Stimulated activated effector memory CD8-positive, alpha-beta T cell treated with anti-CD3 and anti-CD28 coated beads, Interleukin-12 subunit alpha, Interleukin-12 subunit beta, amount 100 ng/mL, for 72 hours (primary cell): ENCODE data around the gene ATP8B3.

Experiments
- ATAC-seq: fragments of 150-1000 bp; cut with Tn5 transposase; 2 replicates; pipeline ENCODE4 v1.10.0; 2021
- DNase-seq, 2 donors: peaks; one replicate each; pipeline ENCODE4 v3.0.0; 2021 to 2022; ENCODE audit warnings: low spot score in 2 of 2
- H3K27ac Mint-ChIP-seq: one replicate; pipeline ENCODE4 v1.8.0; 2022; ENCODE audit warnings: mild to moderate bottlenecking, mixed read lengths
- H3K36me3 Mint-ChIP-seq: one replicate; pipeline ENCODE4 v1.8.0; 2022; ENCODE audit warnings: mild to moderate bottlenecking, mixed read lengths
- H3K4me1 Mint-ChIP-seq: one replicate; pipeline ENCODE4 v1.8.0; 2022; ENCODE audit warnings: mixed read lengths
- H3K4me3 Mint-ChIP-seq: one replicate; pipeline ENCODE4 v1.8.0; 2022; ENCODE audit warnings: mild to moderate bottlenecking, mixed read lengths
- H3K9me3 Mint-ChIP-seq: one replicate; pipeline ENCODE4 v1.8.0; 2022; ENCODE audit warnings: mixed read lengths

Gene ATP8B3, protein sequence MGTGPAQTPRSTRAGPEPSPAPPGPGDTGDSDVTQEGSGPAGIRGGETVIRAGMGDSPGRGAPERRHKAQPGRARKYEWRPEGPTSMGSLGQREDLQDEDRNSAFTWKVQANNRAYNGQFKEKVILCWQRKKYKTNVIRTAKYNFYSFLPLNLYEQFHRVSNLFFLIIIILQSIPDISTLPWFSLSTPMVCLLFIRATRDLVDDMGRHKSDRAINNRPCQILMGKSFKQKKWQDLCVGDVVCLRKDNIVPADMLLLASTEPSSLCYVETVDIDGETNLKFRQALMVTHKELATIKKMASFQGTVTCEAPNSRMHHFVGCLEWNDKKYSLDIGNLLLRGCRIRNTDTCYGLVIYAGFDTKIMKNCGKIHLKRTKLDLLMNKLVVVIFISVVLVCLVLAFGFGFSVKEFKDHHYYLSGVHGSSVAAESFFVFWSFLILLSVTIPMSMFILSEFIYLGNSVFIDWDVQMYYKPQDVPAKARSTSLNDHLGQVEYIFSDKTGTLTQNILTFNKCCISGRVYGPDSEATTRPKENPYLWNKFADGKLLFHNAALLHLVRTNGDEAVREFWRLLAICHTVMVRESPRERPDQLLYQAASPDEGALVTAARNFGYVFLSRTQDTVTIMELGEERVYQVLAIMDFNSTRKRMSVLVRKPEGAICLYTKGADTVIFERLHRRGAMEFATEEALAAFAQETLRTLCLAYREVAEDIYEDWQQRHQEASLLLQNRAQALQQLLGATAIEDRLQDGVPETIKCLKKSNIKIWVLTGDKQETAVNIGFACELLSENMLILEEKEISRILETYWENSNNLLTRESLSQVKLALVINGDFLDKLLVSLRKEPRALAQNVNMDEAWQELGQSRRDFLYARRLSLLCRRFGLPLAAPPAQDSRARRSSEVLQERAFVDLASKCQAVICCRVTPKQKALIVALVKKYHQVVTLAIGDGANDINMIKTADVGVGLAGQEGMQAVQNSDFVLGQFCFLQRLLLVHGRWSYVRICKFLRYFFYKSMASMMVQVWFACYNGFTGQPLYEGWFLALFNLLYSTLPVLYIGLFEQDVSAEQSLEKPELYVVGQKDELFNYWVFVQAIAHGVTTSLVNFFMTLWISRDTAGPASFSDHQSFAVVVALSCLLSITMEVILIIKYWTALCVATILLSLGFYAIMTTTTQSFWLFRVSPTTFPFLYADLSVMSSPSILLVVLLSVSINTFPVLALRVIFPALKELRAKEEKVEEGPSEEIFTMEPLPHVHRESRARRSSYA (N-terminal part only)

GRCh38 chr19:1811942-1812425, at the start of gene ATP8B3:
ATP8B3 (minus strand) TSS chr19:1812276; CDS start chr19:1811736, 540 bp downstream.
- H3K4me1 Mint-ChIP-seq, result peaks cover 25% of the 10 kb centered on the region
- H3K4me3 Mint-ChIP-seq, result peak within 1 kb of the TSS; percentile 93
- ATAC-seq, result peak; percentile 47
- H3K27ac Mint-ChIP-seq, result peak within 1 kb of the TSS; percentile 89
- peak; percentile 54 to 85 for DNase-seq
- peaks cover 37% of the 10 kb centered on the region for H3K36me3 Mint-ChIP-seq
- no peaks in the 10 kb centered on the region for H3K9me3 Mint-ChIP-seq

- Mint-ChIP-seq H3K9me3 (no peaks in the 10 kb centered on the region), H3K4me1 (peaks cover 41% of the 10 kb centered on the region), H3K36me3 (peaks cover 17% of the 10 kb centered on the region), H3K27ac (peak overlapping the region; percentile 92), H3K4me3 (peak overlapping the region; percentile 93)
- DNase-seq (no peak), ATAC-seq (no peak)
These were observed 49.5 kb upstream of the ATP8B3 start for GRCh38 chr19:1861599-1862031.

DNA sequence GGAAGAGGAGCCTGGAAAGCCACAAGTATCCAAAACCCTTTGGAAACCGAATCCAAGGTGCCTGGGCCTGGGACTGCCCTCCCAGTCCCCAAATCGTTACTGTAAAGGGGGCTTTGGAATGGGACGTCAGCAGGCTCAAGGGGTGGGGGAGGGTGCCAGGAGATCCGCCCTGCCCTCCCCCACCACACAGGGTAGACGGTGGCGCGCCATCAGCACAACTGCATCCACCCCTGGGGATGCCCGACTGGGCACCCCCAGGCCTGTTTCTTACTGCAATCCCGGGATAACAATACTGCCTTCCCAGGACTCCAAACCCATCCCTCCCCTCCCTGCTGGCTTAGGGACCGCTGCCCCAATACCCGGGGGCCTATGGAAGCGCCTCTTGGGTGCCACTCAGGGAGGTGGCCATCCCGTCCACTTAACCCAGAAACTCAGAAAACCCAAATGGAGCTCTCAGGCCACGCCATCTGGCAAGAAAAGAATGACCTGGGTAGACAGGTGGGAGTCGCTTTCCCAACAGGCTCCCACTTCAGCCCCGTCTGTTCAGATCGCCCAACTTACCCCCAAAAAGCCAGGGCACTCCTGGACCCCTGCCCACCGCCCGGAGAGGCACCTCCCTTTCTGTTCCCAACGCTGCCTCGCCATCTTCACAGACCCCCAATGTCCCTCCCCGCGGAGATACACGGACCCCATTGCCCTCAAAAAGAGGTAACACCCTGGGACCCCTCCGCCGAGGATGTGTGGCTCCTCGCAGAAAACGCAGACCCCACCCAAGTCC, 48.9 kb upstream of the ATP8B3 start:
- DNase-seq (no peak), ATAC-seq (no peak)
- peak overlapping the region; percentile 93 for H3K4me3 Mint-ChIP-seq
- no peaks in the 10 kb centered on the region for H3K9me3 Mint-ChIP-seq
- H3K4me1 Mint-ChIP-seq, result peaks cover 46% of the 10 kb centered on the region
- H3K27ac Mint-ChIP-seq, result peak overlapping the region; percentile 92
- peaks cover 17% of the 10 kb centered on the region for H3K36me3 Mint-ChIP-seq

- Mint-ChIP-seq H3K36me3 (peaks cover 17% of the 10 kb centered on the region), H3K27ac (peak overlapping the region; percentile 88), H3K4me3 (peak overlapping the region; percentile 93), H3K4me1 (peaks cover 54% of the 10 kb centered on the region), H3K9me3 (no peaks in the 10 kb centered on the region)
- ATAC-seq, result no peak
- no peak for DNase-seq
These were observed 48.1 kb upstream of the ATP8B3 start for GRCh38 chr19:1860042-1860775.

GRCh38 chr19:1859331-1859781, 47.3 kb upstream of the ATP8B3 start:
- ATAC-seq, result no peak
- H3K27ac Mint-ChIP-seq, result peak overlapping the region; percentile 88
- DNase-seq, result no peak
- peaks cover 17% of the 10 kb centered on the region for H3K36me3 Mint-ChIP-seq
- no peaks in the 10 kb centered on the region for H3K9me3 Mint-ChIP-seq
- H3K4me1 Mint-ChIP-seq, result peaks cover 59% of the 10 kb centered on the region
- peak overlapping the region; percentile 93 for H3K4me3 Mint-ChIP-seq

- Mint-ChIP-seq H3K9me3 (no peaks in the 10 kb centered on the region), H3K36me3 (peaks cover 19% of the 10 kb centered on the region), H3K4me3 (peak overlapping the region; percentile 93), H3K27ac (peak overlapping the region; percentile 88), H3K4me1 (peaks cover 61% of the 10 kb centered on the region)
- DNase-seq (no peak), ATAC-seq (no peak)
These were observed 46.5 kb upstream of the ATP8B3 start for GRCh38 chr19:1858412-1859081.

DNA sequence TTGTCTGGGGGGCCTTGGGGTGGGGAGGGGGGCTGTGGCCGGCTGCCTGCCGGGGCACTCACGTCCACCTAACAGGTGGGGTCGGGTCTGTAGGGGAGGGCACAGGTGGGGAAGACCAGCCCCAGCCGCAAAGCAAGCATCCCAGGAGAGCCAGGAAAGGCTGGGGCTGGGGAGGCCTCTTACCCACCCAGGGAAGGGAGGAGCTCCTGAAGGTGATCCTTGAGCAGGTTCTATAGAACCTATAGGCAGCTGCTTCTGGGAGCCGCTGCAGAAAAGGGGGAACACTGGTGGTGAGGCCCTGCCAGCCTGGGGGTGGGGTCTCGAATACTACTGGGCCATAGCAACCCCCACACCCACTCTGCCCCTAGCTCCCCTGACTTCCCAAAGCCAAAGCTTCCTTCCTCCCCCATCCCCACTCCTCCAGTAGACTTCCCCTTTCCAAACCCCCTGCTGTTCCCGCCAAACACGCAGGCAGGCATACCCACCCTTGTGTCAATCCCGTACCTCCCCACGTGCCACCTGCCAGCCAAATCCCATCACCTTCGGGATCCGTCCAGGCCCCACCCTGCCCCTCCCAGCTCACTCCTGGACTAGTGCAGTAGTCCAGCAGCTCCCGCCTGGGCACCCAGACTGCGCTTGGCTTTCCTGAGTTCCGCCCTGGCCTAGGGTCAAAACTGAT, 45.7 kb upstream of the ATP8B3 start:
- no peaks in the 10 kb centered on the region for H3K9me3 Mint-ChIP-seq
- ATAC-seq, result no peak
- peak overlapping the region; percentile 88 for H3K27ac Mint-ChIP-seq
- peaks cover 25% of the 10 kb centered on the region for H3K36me3 Mint-ChIP-seq
- DNase-seq, result no peak
- peaks cover 67% of the 10 kb centered on the region for H3K4me1 Mint-ChIP-seq
- peak overlapping the region; percentile 93 for H3K4me3 Mint-ChIP-seq

DNA sequence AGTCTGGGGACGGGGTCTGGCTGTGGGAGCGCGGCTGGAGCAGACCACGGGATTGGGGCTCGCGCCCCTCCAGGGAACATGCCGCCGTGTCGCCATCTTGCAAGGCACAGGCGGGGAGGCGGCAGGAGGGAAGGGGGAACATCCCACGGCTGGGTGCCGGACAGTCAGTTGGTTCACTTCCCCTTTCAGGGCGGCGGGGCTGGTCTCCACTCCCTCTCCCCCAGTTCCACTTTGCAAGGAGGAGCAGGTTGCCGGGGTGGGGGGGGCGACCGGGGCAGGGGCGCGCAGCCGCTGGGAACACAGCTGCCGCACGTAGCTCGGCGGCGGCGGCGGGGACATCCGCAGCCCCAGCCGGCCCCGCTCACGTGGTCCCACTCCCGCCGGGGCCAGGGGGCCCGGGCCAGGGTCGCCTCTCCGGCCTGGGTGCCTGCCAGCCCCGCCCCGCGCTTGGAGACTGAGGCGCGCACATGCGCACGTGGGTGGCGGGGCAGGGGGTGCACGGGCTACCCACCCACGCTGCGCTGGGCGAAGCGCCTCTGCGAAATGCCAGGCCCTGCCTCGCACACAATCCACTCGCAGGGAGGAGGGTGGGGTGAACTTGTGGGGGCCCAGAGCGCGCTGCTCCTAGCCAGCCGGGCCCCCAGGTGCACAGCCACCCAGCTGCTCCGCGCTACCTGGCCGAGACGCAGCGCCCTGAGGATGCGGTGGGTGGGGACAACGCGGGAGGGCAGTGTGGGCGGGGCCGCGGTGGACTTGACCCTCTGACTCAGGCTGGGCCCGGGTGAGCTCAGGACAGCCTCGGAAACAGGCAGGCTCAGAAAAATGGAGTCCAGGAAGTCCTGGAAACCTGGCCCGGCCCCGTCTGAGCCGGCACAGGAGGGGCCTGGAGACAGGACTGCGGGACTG, 44.9 kb upstream of the ATP8B3 start:
- H3K4me1 Mint-ChIP-seq, result peaks cover 62% of the 10 kb centered on the region
- peak overlapping the region; percentile 88 for H3K27ac Mint-ChIP-seq
- H3K9me3 Mint-ChIP-seq, result no peaks in the 10 kb centered on the region
- DNase-seq (peak; percentile 41 to 78), ATAC-seq (peak; percentile 43)
- peak overlapping the region; percentile 93 for H3K4me3 Mint-ChIP-seq
- peaks cover 17% of the 10 kb centered on the region for H3K36me3 Mint-ChIP-seq

GRCh38 chr19:1856345-1856697, 44.2 kb upstream of the ATP8B3 start:
- peaks cover 55% of the 10 kb centered on the region for H3K4me1 Mint-ChIP-seq

DNA sequence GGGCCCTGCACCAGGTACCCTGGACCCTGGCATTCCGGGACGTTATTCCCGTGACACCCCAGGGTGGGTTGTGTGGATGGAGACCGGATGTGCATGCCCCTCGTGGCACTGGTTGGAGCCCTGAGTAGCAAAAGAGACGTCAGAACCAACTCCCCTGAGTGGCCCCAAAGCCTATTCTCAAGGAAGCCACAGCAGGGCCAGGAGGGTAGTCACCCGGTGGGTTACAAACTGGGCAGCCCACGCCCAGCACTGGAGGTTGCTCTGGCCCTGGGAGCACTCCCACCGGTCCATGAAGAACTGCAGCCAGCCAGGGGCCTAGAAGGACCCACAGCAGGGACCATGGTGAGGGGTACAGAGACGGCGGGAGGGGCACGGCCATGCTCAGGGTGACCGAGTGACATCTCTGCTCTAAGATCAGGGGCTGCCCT, 43.8 kb upstream of the ATP8B3 start:
- Mint-ChIP-seq H3K27ac (peak overlapping the region; percentile 85), H3K9me3 (no peaks in the 10 kb centered on the region), H3K4me1 (peaks cover 54% of the 10 kb centered on the region), H3K36me3 (peaks cover 8% of the 10 kb centered on the region), H3K4me3 (peak overlapping the region; percentile 93)
- ATAC-seq (peak; percentile 56), DNase-seq (peak in 1 of 2 donors; percentile 74)

More at GRCh38 chr19:1856345-1856697, 44.2 kb upstream of the ATP8B3 start:
- H3K27ac Mint-ChIP-seq, result peak overlapping the region; percentile 85
- peaks cover 10% of the 10 kb centered on the region for H3K36me3 Mint-ChIP-seq
- ATAC-seq, result no peak
- H3K9me3 Mint-ChIP-seq, result no peaks in the 10 kb centered on the region
- DNase-seq, result no peak
- peak overlapping the region; percentile 93 for H3K4me3 Mint-ChIP-seq

DNA sequence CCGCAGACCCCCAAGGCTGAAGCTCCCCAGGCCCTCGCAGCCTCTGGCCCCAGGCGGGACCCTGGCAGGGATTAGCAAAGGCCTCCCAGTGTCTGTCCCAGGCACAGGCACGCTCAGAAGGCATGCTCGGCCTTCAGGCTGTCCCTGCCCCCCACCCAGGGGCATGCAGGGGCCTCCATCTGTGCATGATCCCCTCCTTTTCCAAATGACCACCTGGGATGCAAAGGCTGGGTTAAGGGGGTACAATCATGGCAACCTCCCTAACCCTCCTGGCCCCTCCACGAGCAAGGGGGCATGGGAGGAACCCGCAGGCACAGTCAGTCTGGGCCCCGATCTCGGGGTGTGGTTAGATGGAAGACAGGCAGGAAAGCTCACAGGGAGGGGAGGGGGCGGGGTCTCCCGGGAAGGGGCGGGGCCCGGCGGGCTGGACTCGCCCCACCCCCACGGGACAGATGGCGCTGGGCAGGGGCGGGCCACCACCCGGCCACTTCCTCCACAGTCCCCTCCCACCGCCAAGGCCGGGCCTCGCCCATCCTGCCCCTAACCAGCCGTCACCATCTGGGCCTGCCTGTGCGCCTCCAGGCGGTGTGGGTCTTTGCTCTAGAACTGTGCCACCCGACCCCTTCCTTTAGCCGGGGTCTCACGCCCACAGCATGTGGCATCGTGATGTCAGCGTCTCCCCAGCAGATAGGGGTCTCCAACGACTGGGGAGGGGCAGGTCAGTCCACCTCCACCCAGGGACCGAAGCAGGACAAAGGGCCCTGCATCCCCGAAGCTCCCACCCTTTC, 43.2 kb upstream of the ATP8B3 start:
- no peaks in the 10 kb centered on the region for H3K9me3 Mint-ChIP-seq
- H3K36me3 Mint-ChIP-seq, result peaks cover 8% of the 10 kb centered on the region
- DNase-seq, result peak; percentile 74 to 87

More for the DNA sequence above, 43.2 kb upstream of the ATP8B3 start:
- Mint-ChIP-seq H3K4me1 (peaks cover 54% of the 10 kb centered on the region), H3K27ac (peak overlapping the region; percentile 85), H3K4me3 (peak overlapping the region; percentile 93)
- ATAC-seq, result peak; percentile 83
